Measurements from ENCODE around the gene MXD4. TPM values are rescaled to one million over a fixed set of nuclear protein-coding genes. Genes with fewer than 3 reads are reported as not detected.

MXD4 gene
- total RNA-seq, 5 donors from 2014 or later (not counting 1 experiment from before 2014, with no cell fraction given), result 57.0 to 125 (median 78.2) TPM

- H3K36me3 Mint-ChIP-seq, result no peaks in the 10 kb centered on the region
- H3K9me3 ChIP-seq, result no peaks in the 10 kb centered on the region
- H3K4me3 Mint-ChIP-seq, result no peak overlapping the region
- CTCF ChIA-PET, result no interaction called here
- no peak overlapping the region for H3K27ac ChIP-seq (ENCODE audit: low read length)
- POLR2A ChIA-PET, result no interaction called here
- peaks cover 1 to 9% of the 10 kb centered on the region in 2 experiments for H3K4me1 ChIP-seq (ENCODE audit: control insufficient read depth in 1 of 2, extremely low read depth in 1 of 2, insufficient read depth in 2 of 2, low read length in 2 of 2)
- H3K27ac Mint-ChIP-seq, result peak overlapping the region; percentile 44 to 76
- no peaks in the 10 kb centered on the region for H3K27me3 Mint-ChIP-seq
- peaks cover 16 to 17% of the 10 kb centered on the region in 2 donors for H3K36me3 ChIP-seq (ENCODE audit: control insufficient read depth in 2 of 2, extremely low read depth in 1 of 2, insufficient read depth in 1 of 2, low read length in 1 of 2)
- no peaks in the 10 kb centered on the region for H3K9me3 Mint-ChIP-seq
- H3K4me1 Mint-ChIP-seq, result peaks cover 20 to 28% (median 27%) of the 10 kb centered on the region in 3 donors
- no peaks in the 10 kb centered on the region for H3K27me3 ChIP-seq (replicated peaks in 1 of 2; ENCODE audit: control insufficient read depth in 2 of 2, extremely low read depth in 1 of 2, insufficient read depth in 2 of 2, low read length in 1 of 2)
- DNase-seq (peak in 1 of 35 experiments; percentile 7), ATAC-seq (replicated peaks in 1 of 4) (no peak)
- H3K4me3 ChIP-seq (ENCODE audit: control insufficient read depth in 1 of 2, extremely low read depth in 1 of 2, low read length in 1 of 2), result no peak overlapping the region
- 93% methylated on average over 7 of the region's 7 CpGs for WGBS (ENCODE audit: insufficient coverage)
Observed at GRCh38 chr4:2245787-2246275, 16.1 kb downstream of the MXD4 start.

- Mint-ChIP-seq H3K4me3 (no peak overlapping the region), H3K9me3 (no peaks in the 10 kb centered on the region), H3K36me3 (peaks cover 1% of the 10 kb centered on the region), H3K27me3 (no peaks in the 10 kb centered on the region), H3K27ac (peak overlapping the region; percentile 44 to 76), H3K4me1 (peaks cover 26 to 34% (median 33%) of the 10 kb centered on the region in 3 donors)
- ATAC-seq (replicated peaks in 1 of 4), result no peak
- Histone ChIP-seq H3K9me3 (no peaks in the 10 kb centered on the region), H3K4me3 (ENCODE audit: control insufficient read depth in 1 of 2, extremely low read depth in 1 of 2, low read length in 1 of 2) (no peak overlapping the region), H3K27ac (ENCODE audit: low read length) (no peak overlapping the region), H3K27me3 (replicated peaks in 1 of 2; ENCODE audit: control insufficient read depth in 2 of 2, extremely low read depth in 1 of 2, insufficient read depth in 2 of 2, low read length in 1 of 2) (no peaks in the 10 kb centered on the region), H3K4me1 (ENCODE audit: control insufficient read depth in 1 of 2, extremely low read depth in 1 of 2, insufficient read depth in 2 of 2, low read length in 2 of 2) (peaks cover 7 to 9% of the 10 kb centered on the region in 2 experiments), H3K36me3 (ENCODE audit: control insufficient read depth in 2 of 2, extremely low read depth in 1 of 2, insufficient read depth in 1 of 2, low read length in 1 of 2) (peaks cover 15% of the 10 kb centered on the region in 2 donors)
- whole genome bisulfite sequencing (ENCODE audit: insufficient coverage), result 96% methylated on average over 4 of the region's 7 CpGs
- DNase-seq, result peak in 1 of 35 experiments; percentile 12
- ChIA-PET POLR2A (no interaction called here), CTCF (interaction anchor here in 1 of 2 donors (0.9 kb wide), 1 partner anchor 17 kb away, joined by 4 read pairs; the partner anchor contains the start of gene MXD4)
Observed at GRCh38 chr4:2245057-2245786, 16.7 kb downstream of the MXD4 start.

- Mint-ChIP-seq H3K4me3 (no peak overlapping the region), H3K9me3 (no peaks in the 10 kb centered on the region), H3K4me1 (peaks cover 39 to 47% (median 44%) of the 10 kb centered on the region in 3 donors), H3K27me3 (no peaks in the 10 kb centered on the region), H3K27ac (peak overlapping the region; percentile 72 to 77), H3K36me3 (peaks cover 11% of the 10 kb centered on the region)
- Histone ChIP-seq H3K27me3 (replicated peaks in 1 of 2; ENCODE audit: control insufficient read depth in 2 of 2, extremely low read depth in 1 of 2, insufficient read depth in 2 of 2, low read length in 1 of 2) (no peaks in the 10 kb centered on the region), H3K4me1 (ENCODE audit: control insufficient read depth in 1 of 2, extremely low read depth in 1 of 2, insufficient read depth in 2 of 2, low read length in 2 of 2) (peaks cover 12 to 18% of the 10 kb centered on the region in 2 experiments), H3K4me3 (ENCODE audit: control insufficient read depth in 1 of 2, extremely low read depth in 1 of 2, low read length in 1 of 2) (no peak overlapping the region), H3K27ac (ENCODE audit: low read length) (peak overlapping the region; percentile 32), H3K36me3 (ENCODE audit: control insufficient read depth in 2 of 2, extremely low read depth in 1 of 2, insufficient read depth in 1 of 2, low read length in 1 of 2) (peaks cover 3 to 5% of the 10 kb centered on the region in 2 donors), H3K9me3 (no peaks in the 10 kb centered on the region)
- ChIA-PET POLR2A (no interaction called here), CTCF (no interaction called here)
- ATAC-seq (replicated peaks in 1 of 4), result no peak
- DNase-seq, result peak in 3 of 35 experiments; percentile 9 to 38 (median 12)
- WGBS (ENCODE audit: insufficient coverage), result 64% methylated on average over 4 of the region's 5 CpGs
Observed at GRCh38 chr4:2243681-2244380, 18.1 kb downstream of the MXD4 start.

- H3K4me3 Mint-ChIP-seq, result peak within 1 kb of the TSS; percentile 87 to 93 (median 92)
- ATAC-seq (replicated peaks in 1 of 4) (peak; percentile 88 to 97 (median 94)), DNase-seq (peak; percentile 95 to 100 (median 98))
- H3K4me1 Mint-ChIP-seq, result peaks cover 57 to 66% (median 63%) of the 10 kb centered on the region in 3 donors
- H3K36me3 ChIP-seq (ENCODE audit: control insufficient read depth in 2 of 2, extremely low read depth in 1 of 2, insufficient read depth in 1 of 2, low read length in 1 of 2), result peaks cover 0 to 10% of the 10 kb centered on the region in 2 donors
- H3K9me3 Mint-ChIP-seq, result no peaks in the 10 kb centered on the region
- under 1% methylated on average over 83 of the region's 88 CpGs for WGBS (ENCODE audit: insufficient coverage)
- peaks cover 25% of the 10 kb centered on the region for H3K36me3 Mint-ChIP-seq
- ChIA-PET CTCF (interaction anchor here (0.6 to 1.9 kb wide), 10 partner anchors 18 to 177 kb away, joined by 3 to 8 read pairs (median 4); partner anchors contain the start of genes CFAP99 (in 1 of the 2) and MXD4 (in 1 of the 2)), POLR2A (interaction anchor here (0.6 to 2.0 kb wide), 9 partner anchors 11 to 570 kb away, joined by 3 to 14 read pairs (median 3); partner anchors contain the start of gene MXD4 (in 1 of the 2))
- H3K27ac ChIP-seq (ENCODE audit: low read length), result peak within 1 kb of the TSS; percentile 77
- no peaks in the 10 kb centered on the region for H3K27me3 Mint-ChIP-seq
- H3K27me3 ChIP-seq (replicated peaks in 1 of 2; ENCODE audit: control insufficient read depth in 2 of 2, extremely low read depth in 1 of 2, insufficient read depth in 2 of 2, low read length in 1 of 2), result no peaks in the 10 kb centered on the region
- peak within 1 kb of the TSS; percentile 83 to 85 for H3K27ac Mint-ChIP-seq
- H3K4me1 ChIP-seq (ENCODE audit: control insufficient read depth in 1 of 2, extremely low read depth in 1 of 2, insufficient read depth in 2 of 2, low read length in 2 of 2), result peaks cover 19 to 27% of the 10 kb centered on the region in 2 experiments
- peak within 1 kb of the TSS; percentile 89 to 95 for H3K4me3 ChIP-seq (ENCODE audit: control insufficient read depth in 1 of 2, extremely low read depth in 1 of 2, low read length in 1 of 2)
- H3K9me3 ChIP-seq, result no peaks in the 10 kb centered on the region
Observed at GRCh38 chr4:2241410-2242353, 20.2 kb downstream of the MXD4 start, which contains the start of the genes HAUS3 and POLN. Gene HAUS3, minus strand, starts transcription at chr4:2242121. Its CDS starts 1,175 bp downstream, at chr4:2240946. Gene POLN, minus strand, starts transcription at chr4:2242121. Its CDS starts 12,890 bp downstream, at chr4:2229231.

- H3K9me3 ChIP-seq, result no peaks in the 10 kb centered on the region
- peak overlapping the region; percentile 77 for H3K27ac ChIP-seq (ENCODE audit: low read length)
- H3K4me3 Mint-ChIP-seq, result peak overlapping the region; percentile 87 to 93 (median 92)
- peaks cover 0 to 14% of the 10 kb centered on the region in 2 donors for H3K36me3 ChIP-seq (ENCODE audit: control insufficient read depth in 2 of 2, extremely low read depth in 1 of 2, insufficient read depth in 1 of 2, low read length in 1 of 2)
- CTCF ChIA-PET, result interaction anchor here in 1 of 2 donors (0.7 to 1.9 kb wide), 9 partner anchors 17 to 221 kb away, joined by 3 to 6 read pairs (median 3); partner anchors contain the start of genes CFAP99 and MXD4
- peaks cover 25% of the 10 kb centered on the region for H3K36me3 Mint-ChIP-seq
- peak in 2 of 35 experiments; percentile 9 to 71 for DNase-seq
- WGBS (ENCODE audit: insufficient coverage), result 6% methylated on average over 3 of the region's 7 CpGs
- H3K4me1 ChIP-seq (ENCODE audit: control insufficient read depth in 1 of 2, extremely low read depth in 1 of 2, insufficient read depth in 2 of 2, low read length in 2 of 2), result peaks cover 19 to 27% of the 10 kb centered on the region in 2 experiments
- H3K27ac Mint-ChIP-seq, result peak overlapping the region; percentile 83 to 85
- ATAC-seq (replicated peaks in 1 of 4), result no peak
- no peaks in the 10 kb centered on the region for H3K27me3 Mint-ChIP-seq
- POLR2A ChIA-PET, result interaction anchor here (0.6 to 2.0 kb wide), 8 partner anchors 10 to 571 kb away, joined by 3 to 14 read pairs (median 3); partner anchors contain the start of gene MXD4 (in 1 of the 2)
- H3K4me1 Mint-ChIP-seq, result peaks cover 62 to 67% (median 67%) of the 10 kb centered on the region in 3 donors
- peak overlapping the region; percentile 89 to 95 for H3K4me3 ChIP-seq (ENCODE audit: control insufficient read depth in 1 of 2, extremely low read depth in 1 of 2, low read length in 1 of 2)
- no peaks in the 10 kb centered on the region for H3K9me3 Mint-ChIP-seq
- no peaks in the 10 kb centered on the region for H3K27me3 ChIP-seq (replicated peaks in 1 of 2; ENCODE audit: control insufficient read depth in 2 of 2, extremely low read depth in 1 of 2, insufficient read depth in 2 of 2, low read length in 1 of 2)
Observed at GRCh38 chr4:2241003-2241402, 20.9 kb downstream of the MXD4 start.
